ENCODE measurements around the gene RHEX.

Gene RHEX

GRCh38 chr1:206068314-206068713, 15.3 kb downstream of the RHEX start:
- 0 out of 2 replicates have a peak, but pooled peaks cover 4% of the 10 kb centered on the region for H3K79me2 ChIP-seq (ENCODE audit: low read length)
- H3K9ac ChIP-seq (ENCODE audit: low read length), result peak overlapping the region; percentile 49
- peak overlapping the region; percentile 1; the same call in 1 of the 2 replicates for H3K4me3 ChIP-seq (ENCODE audit: low read length)
- H3K9me3 ChIP-seq (replicated peaks; ENCODE audit: insufficient read depth, low read length), result no peaks in the 10 kb centered on the region
- no peak overlapping the region for H2AFZ ChIP-seq (ENCODE audit: low read length)
- H3K4me1 ChIP-seq (ENCODE audit: low read length), result peaks cover 32% of the 10 kb centered on the region
- H3K36me3 ChIP-seq (replicated peaks; ENCODE audit: insufficient read depth, low read length), result no peaks in the 10 kb centered on the region
- H3K9me2 ChIP-seq (replicated peaks; ENCODE audit: insufficient read depth, low read length), result no peaks in the 10 kb centered on the region
- no peak for DNase-seq
- no peaks in the 10 kb centered on the region for H3K27me3 ChIP-seq (replicated peaks; ENCODE audit: insufficient read depth, low read length)
- H3F3A ChIP-seq (ENCODE audit: insufficient read depth, low read length), result peaks cover 29% of the 10 kb centered on the region
- H3K27ac ChIP-seq (ENCODE audit: low read length), result peak overlapping the region; percentile 64
- no peak for TF ChIP-seq CTCF (IDR thresholded peaks at IDR 0.05; ENCODE audit: low read length)
- no peak for TF ChIP-seq EZH2phosphoT487 (IDR thresholded peaks at IDR 0.05; ENCODE audit: low read length)
- H3K4me2 ChIP-seq (ENCODE audit: low read depth, low read length), result peak overlapping the region; percentile 38
- no peaks in the 10 kb centered on the region for H4K20me1 ChIP-seq (ENCODE audit: insufficient read depth, low read length)

- Histone ChIP-seq H3K9ac (ENCODE audit: low read length) (no peak overlapping the region), H3K27ac (ENCODE audit: low read length) (no peak overlapping the region), H3K9me2 (replicated peaks; ENCODE audit: insufficient read depth, low read length) (no peaks in the 10 kb centered on the region), H3K36me3 (replicated peaks; ENCODE audit: insufficient read depth, low read length) (no peaks in the 10 kb centered on the region), H3K4me3 (ENCODE audit: low read length) (no peak overlapping the region), H3K79me2 (ENCODE audit: low read length) (0 out of 2 replicates have a peak, but pooled peaks cover 4% of the 10 kb centered on the region), H2AFZ (ENCODE audit: low read length) (no peak overlapping the region), H3K4me2 (ENCODE audit: low read depth, low read length) (no peak overlapping the region), H3K4me1 (ENCODE audit: low read length) (peaks cover 26% of the 10 kb centered on the region), H4K20me1 (ENCODE audit: insufficient read depth, low read length) (no peaks in the 10 kb centered on the region), H3K27me3 (replicated peaks; ENCODE audit: insufficient read depth, low read length) (no peaks in the 10 kb centered on the region), H3K9me3 (replicated peaks; ENCODE audit: insufficient read depth, low read length) (no peaks in the 10 kb centered on the region), H3F3A (ENCODE audit: insufficient read depth, low read length) (peaks cover 26% of the 10 kb centered on the region)
- no peak for TF ChIP-seq EZH2 (optimal IDR thresholded peaks at IDR 0.05; ENCODE audit: low read depth, low read length)
- TF ChIP-seq EZH2phosphoT487 (IDR thresholded peaks at IDR 0.05; ENCODE audit: low read length), result no peak
- TF ChIP-seq CTCF (IDR thresholded peaks at IDR 0.05; ENCODE audit: low read length), result no peak
- no peak for DNase-seq
Measured at GRCh38 chr1:206070627-206071304, 17.8 kb downstream of the RHEX start.

- Histone ChIP-seq H3K27ac (ENCODE audit: low read length) (no peak overlapping the region), H3K4me1 (ENCODE audit: low read length) (no peaks in the 10 kb centered on the region), H3K79me2 (ENCODE audit: low read length) (no peaks in the 10 kb centered on the region), H3K4me2 (ENCODE audit: low read depth, low read length) (no peak overlapping the region), H3K36me3 (replicated peaks; ENCODE audit: insufficient read depth, low read length) (no peaks in the 10 kb centered on the region), H2AFZ (ENCODE audit: low read length) (no peak overlapping the region), H3K4me3 (ENCODE audit: low read length) (no peak overlapping the region), H3K9me2 (replicated peaks; ENCODE audit: insufficient read depth, low read length) (no peaks in the 10 kb centered on the region), H3K9me3 (replicated peaks; ENCODE audit: insufficient read depth, low read length) (no peaks in the 10 kb centered on the region), H3F3A (ENCODE audit: insufficient read depth, low read length) (no peaks in the 10 kb centered on the region), H3K9ac (ENCODE audit: low read length) (no peak overlapping the region), H4K20me1 (ENCODE audit: insufficient read depth, low read length) (no peaks in the 10 kb centered on the region), H3K27me3 (replicated peaks; ENCODE audit: insufficient read depth, low read length) (no peaks in the 10 kb centered on the region)
- no peak for DNase-seq
- TF ChIP-seq CTCF (IDR thresholded peaks at IDR 0.05; ENCODE audit: low read length), result peak; percentile 11; the same call in 1 of the 2 replicates
- TF ChIP-seq EZH2phosphoT487 (IDR thresholded peaks at IDR 0.05; ENCODE audit: low read length), result no peak
- no peak for TF ChIP-seq EZH2 (optimal IDR thresholded peaks at IDR 0.05; ENCODE audit: low read depth, low read length)
Measured at GRCh38 chr1:206074839-206075238, 21.9 kb downstream of the RHEX start.
